ENCODE data around the gene CCNH. TPM values are rescaled to one million over a fixed set of nuclear protein-coding genes. Genes with fewer than 3 reads are reported as not detected.

The CCNH gene
- total RNA-seq = 100 to 1,000 TPM; 110 to 218 (median 146) TPM

DNA sequence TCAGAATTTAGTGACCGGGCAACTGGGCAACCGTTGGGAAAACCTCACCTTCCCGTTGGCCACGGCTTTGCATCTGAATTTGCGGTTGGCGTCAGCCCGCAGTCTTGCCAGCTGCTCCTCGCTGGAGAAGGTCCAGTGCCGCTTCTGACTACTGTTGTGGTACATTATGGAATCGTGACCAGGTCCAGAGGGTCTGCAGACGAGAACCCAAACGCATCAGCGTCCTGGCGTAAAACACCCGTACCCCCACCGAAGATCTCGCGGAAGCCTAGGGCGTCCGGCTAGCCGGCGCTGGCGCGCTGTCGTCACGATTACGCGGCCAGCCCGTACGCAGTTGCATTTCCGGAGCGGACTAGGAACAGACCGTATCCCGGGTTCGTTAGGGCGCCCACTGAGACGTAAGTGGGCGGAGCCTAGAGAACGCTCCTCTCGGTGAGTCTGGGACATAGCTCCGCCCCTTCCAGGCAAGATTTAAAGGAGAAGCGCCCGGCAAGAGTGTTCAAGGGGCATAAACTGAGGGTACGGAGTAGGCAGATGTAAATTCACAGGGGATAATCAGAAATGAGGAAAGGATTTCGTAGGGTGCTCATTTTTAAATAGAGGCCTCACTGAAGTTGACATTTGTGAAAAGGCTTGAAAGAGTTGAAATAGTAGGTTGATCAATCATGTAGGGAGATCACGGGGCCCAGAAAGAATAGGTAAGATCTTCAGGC is at the start of gene CCNH:
CCNH (minus strand) TSS at position 301 of the 713 bp plus-strand sequence; CDS start at position 165, 136 bp downstream.
- H3K36me3 ChIP-seq = peaks cover 2 to 13% of the 10 kb centered on the region in 2 donors
- intact Hi-C loops (cut with DNase I) = no loop called here
- peak; percentile 99 for DNase-seq
- H3K4me1 ChIP-seq = peaks cover 6 to 10% of the 10 kb centered on the region in 2 donors
- peak within 1 kb of the TSS; percentile 71 to 98 (median 80) for H3K4me3 ChIP-seq (replicated peaks in 1 of 3)
- peak within 1 kb of the TSS; percentile 93 to 99 (median 94) for H3K27ac ChIP-seq
- H3K27me3 ChIP-seq = no peaks in the 10 kb centered on the region
- H3K9me3 ChIP-seq = no peaks in the 10 kb centered on the region
- 1 to 2% methylated on average over 20 to 22 of the region's 46 CpGs for WGBS, 2 donors
- TF ChIP-seq, protein P1, sequence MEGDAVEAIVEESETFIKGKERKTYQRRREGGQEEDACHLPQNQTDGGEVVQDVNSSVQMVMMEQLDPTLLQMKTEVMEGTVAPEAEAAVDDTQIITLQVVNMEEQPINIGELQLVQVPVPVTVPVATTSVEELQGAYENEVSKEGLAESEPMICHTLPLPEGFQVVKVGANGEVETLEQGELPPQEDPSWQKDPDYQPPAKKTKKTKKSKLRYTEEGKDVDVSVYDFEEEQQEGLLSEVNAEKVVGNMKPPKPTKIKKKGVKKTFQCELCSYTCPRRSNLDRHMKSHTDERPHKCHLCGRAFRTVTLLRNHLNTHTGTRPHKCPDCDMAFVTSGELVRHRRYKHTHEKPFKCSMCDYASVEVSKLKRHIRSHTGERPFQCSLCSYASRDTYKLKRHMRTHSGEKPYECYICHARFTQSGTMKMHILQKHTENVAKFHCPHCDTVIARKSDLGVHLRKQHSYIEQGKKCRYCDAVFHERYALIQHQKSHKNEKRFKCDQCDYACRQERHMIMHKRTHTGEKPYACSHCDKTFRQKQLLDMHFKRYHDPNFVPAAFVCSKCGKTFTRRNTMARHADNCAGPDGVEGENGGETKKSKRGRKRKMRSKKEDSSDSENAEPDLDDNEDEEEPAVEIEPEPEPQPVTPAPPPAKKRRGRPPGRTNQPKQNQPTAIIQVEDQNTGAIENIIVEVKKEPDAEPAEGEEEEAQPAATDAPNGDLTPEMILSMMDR (IDR thresholded peaks at IDR 0.05) = no peak
- TF ChIP-seq POLR2A (IDR thresholded peaks at IDR 0.05) = peak; percentile 72 to 96

- Histone ChIP-seq H3K4me1 (no peaks in the 10 kb centered on the region), H3K36me3 (no peaks in the 10 kb centered on the region), H3K9me3 (no peaks in the 10 kb centered on the region), H3K4me3 (replicated peaks in 1 of 3) (no peak overlapping the region), H3K27me3 (no peaks in the 10 kb centered on the region), H3K27ac (no peak overlapping the region)
- TF ChIP-seq POLR2A (IDR thresholded peaks at IDR 0.05) = no peak
- TF ChIP-seq, protein P1 (IDR thresholded peaks at IDR 0.05) = no peak
- intact Hi-C loops (cut with DNase I) = no loop called here
- DNase-seq = no peak
These were observed 45.0 kb upstream of the CCNH start for GRCh38 chr5:87457706-87458105.

GRCh38 chr5:87453801-87454200 is 41.1 kb upstream of the CCNH start:
- intact Hi-C loops (cut with DNase I) = no loop called here
- Histone ChIP-seq H3K4me1 (no peaks in the 10 kb centered on the region), H3K27ac (no peak overlapping the region), H3K9me3 (no peaks in the 10 kb centered on the region), H3K27me3 (no peaks in the 10 kb centered on the region), H3K4me3 (replicated peaks in 1 of 3) (no peak overlapping the region), H3K36me3 (no peaks in the 10 kb centered on the region)
- 97 to 98% methylated on average over 1 of the region's 1 CpG for WGBS, 2 donors
- DNase-seq = no peak
- TF ChIP-seq POLR2A (IDR thresholded peaks at IDR 0.05) = no peak
- TF ChIP-seq, protein P1 (IDR thresholded peaks at IDR 0.05) = no peak

- no peaks in the 10 kb centered on the region for H3K9me3 ChIP-seq
- H3K27me3 ChIP-seq = no peaks in the 10 kb centered on the region
- TF ChIP-seq POLR2A (IDR thresholded peaks at IDR 0.05) = no peak
- TF ChIP-seq, protein P1 (IDR thresholded peaks at IDR 0.05) = no peak
- H3K27ac ChIP-seq = no peak overlapping the region
- no peak overlapping the region for H3K4me3 ChIP-seq (replicated peaks in 1 of 3)
- intact Hi-C loops (cut with DNase I) = no loop called here
- no peaks in the 10 kb centered on the region for H3K36me3 ChIP-seq
- DNase-seq = no peak
- H3K4me1 ChIP-seq = no peaks in the 10 kb centered on the region
These were observed 40.1 kb upstream of the CCNH start for GRCh38 chr5:87452837-87453236.

DNA sequence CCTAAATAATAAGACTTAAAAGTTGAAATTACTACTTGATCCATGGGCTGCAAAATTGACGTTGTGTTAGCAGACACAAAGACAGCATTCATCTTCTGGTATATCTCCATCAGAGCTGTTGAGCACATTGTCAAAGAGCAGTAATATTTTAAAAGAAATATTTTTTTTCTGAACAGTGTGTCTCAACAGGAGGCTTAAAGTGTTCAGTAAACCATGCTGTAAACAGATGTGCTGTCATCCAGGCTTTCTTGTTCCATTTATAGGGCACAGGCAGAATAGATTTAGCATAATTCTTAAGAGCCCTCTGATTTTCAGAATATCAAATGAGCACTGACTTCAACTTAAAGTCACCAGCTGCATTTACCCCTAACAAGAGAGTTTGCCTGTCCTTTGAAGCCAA is 29.7 kb upstream of the CCNH start:
- 75 to 78% methylated on average over 1 of the region's 1 CpG for WGBS, 2 donors

More for the DNA sequence above, 29.7 kb upstream of the CCNH start:
- intact Hi-C loops (cut with DNase I) = no loop called here
- TF ChIP-seq, protein P1 (IDR thresholded peaks at IDR 0.05) = no peak
- TF ChIP-seq POLR2A (IDR thresholded peaks at IDR 0.05) = no peak
- no peak overlapping the region for H3K27ac ChIP-seq
- no peaks in the 10 kb centered on the region for H3K36me3 ChIP-seq
- no peak overlapping the region for H3K4me3 ChIP-seq (replicated peaks in 1 of 3)
- no peak for DNase-seq
- H3K9me3 ChIP-seq = no peaks in the 10 kb centered on the region
- no peaks in the 10 kb centered on the region for H3K27me3 ChIP-seq
- H3K4me1 ChIP-seq = no peaks in the 10 kb centered on the region

Measured in thyroid gland (tissue), 4 donors.